H1 (cell line): ENCODE results near the gene EXOSC1.

Experiments used
- POLR2A ChIP-seq, 2 experiments: IDR thresholded peaks; 1 replicate in 1 of 2; 2 replicates in 1 of 2; pipeline ENCODE4 v1.6.1; 2011; ENCODE audit warnings: low read depth in 2 of 2, low read length in 2 of 2, mild to moderate bottlenecking in 2 of 2; ENCODE audit errors: control extremely low read depth in 1 of 2
- POLR2AphosphoS5 ChIP-seq: IDR thresholded peaks from 2 replicates; pipeline ENCODE4 v1.6.1; 2011; ENCODE audit warnings: low read depth, low read length
- TF ChIP-seq, protein P1 (sequence below): IDR thresholded peaks from 2 replicates; pipeline ENCODE4 v1.6.1; 2012; ENCODE audit warnings: inconsistent platforms

DNA sequence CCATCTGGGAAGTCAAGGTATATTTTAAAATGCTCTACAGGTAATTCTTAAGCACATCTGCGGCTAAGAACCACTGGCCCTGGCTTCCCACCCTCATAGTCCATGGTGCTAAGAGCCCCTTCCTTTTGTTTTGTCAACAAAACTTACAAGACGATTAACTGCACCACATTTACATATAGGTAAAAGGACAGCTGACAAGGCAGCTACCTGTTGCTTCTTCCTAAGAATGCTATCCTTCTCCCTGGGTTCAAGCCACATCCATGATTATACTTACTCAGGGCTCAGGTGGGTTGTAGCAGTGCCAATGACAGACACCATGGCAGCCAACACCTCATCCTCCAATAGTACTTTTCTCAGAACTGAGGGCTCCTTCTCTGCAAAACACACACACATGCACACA is 16.5 kb upstream of the EXOSC1 start:
- TF ChIP-seq, protein P1, sequence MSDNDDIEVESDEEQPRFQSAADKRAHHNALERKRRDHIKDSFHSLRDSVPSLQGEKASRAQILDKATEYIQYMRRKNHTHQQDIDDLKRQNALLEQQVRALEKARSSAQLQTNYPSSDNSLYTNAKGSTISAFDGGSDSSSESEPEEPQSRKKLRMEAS: no peak
- TF ChIP-seq POLR2A (IDR thresholded peaks at IDR 0.05; ENCODE audit: control extremely low read depth in 1 of 2, low read depth in 2 of 2, low read length in 2 of 2) (no peak), POLR2AphosphoS5 (no peak)
